CD4-positive, alpha-beta T cell (primary cell): ENCODE data around the gene HMGN1. TPM values are rescaled to one million over a fixed set of nuclear protein-coding genes. Genes with fewer than 3 reads are reported as not detected.

Experiments used
- ATAC-seq: fragments of 200-7000 bp; cut with Tn5 transposase; one replicate; pipeline ENCODE4 v1.10.0; 2022; ENCODE audit warnings: mild to moderate bottlenecking; ENCODE audit not compliant: poor library complexity
- CTCF ChIA-PET: fragments of 350-600 bp; sonication (Branson Sonifier 250); formaldehyde crosslinking; loops from one replicate; lab custom pipeline; 2021; ENCODE audit warnings: antibody characterized with exemption, inconsistent platforms; lab: Charles Lee
- POLR2A ChIA-PET: fragments of 350-600 bp; sonication (Branson Sonifier 250); formaldehyde crosslinking; loops from one replicate; lab custom pipeline; 2021; ENCODE audit warnings: antibody characterized with exemption, inconsistent platforms; lab: Charles Lee
- DNase-seq, 14 experiments: peaks; one replicate each; pipeline ENCODE4 v3.0.0-alpha.2; 2013 to 2020; ENCODE audit warnings: mixed read lengths in 2 of 14
- H3K27ac ChIP-seq, 2 donors: one replicate each; pipeline versions ENCODE4 v1.5.1 to v1.7.0; 2013; ENCODE audit warnings: low read length in 2 of 2, low read depth in 1 of 2, mild to moderate bottlenecking in 1 of 2
- H3K27me3 ChIP-seq, 2 experiments: 1 replicate in 1 of 2; 2 replicates in 1 of 2; pipeline versions ENCODE4 v1.6.1 to v1.7.0; 2013; ENCODE audit warnings: low read length in 2 of 2, control low read depth in 1 of 2, mild to moderate bottlenecking in 1 of 2, moderate library complexity in 1 of 2; ENCODE audit not compliant: insufficient read depth in 2 of 2, control insufficient read depth in 1 of 2
- H3K36me3 ChIP-seq: one replicate; pipeline ENCODE4 v1.6.1; 2013; ENCODE audit warnings: low read length, control low read depth; ENCODE audit not compliant: insufficient read depth
- H3K4me1 ChIP-seq: one replicate; pipeline ENCODE4 v1.6.1; 2013; ENCODE audit warnings: low read length, control low read depth; ENCODE audit not compliant: insufficient read depth
- H3K4me3 ChIP-seq: one replicate; pipeline ENCODE4 v1.5.1; 2013; ENCODE audit warnings: mild to moderate bottlenecking, low read length, moderate library complexity
- H3K9me3 ChIP-seq, 2 experiments: 1 replicate in 1 of 2; 2 replicates in 1 of 2; pipeline versions ENCODE4 v1.6.1 to v1.7.0; 2013; ENCODE audit warnings: low read length in 2 of 2, mild to moderate bottlenecking in 2 of 2, control low read depth in 1 of 2, moderate library complexity in 1 of 2; ENCODE audit not compliant: control insufficient read depth in 1 of 2, insufficient read depth in 1 of 2
- H3K27ac Mint-ChIP-seq: one replicate; pipeline ENCODE4 v1.8.0; 2020; ENCODE audit warnings: mixed read lengths
- H3K27me3 Mint-ChIP-seq: one replicate; pipeline ENCODE4 v1.8.0; 2021; ENCODE audit warnings: mixed read lengths
- H3K36me3 Mint-ChIP-seq: one replicate; pipeline ENCODE4 v1.8.0; 2021; ENCODE audit warnings: low read depth, mixed read lengths
- H3K4me1 Mint-ChIP-seq: one replicate; pipeline ENCODE4 v1.8.0; 2021; ENCODE audit warnings: low read depth, mixed read lengths
- H3K4me3 Mint-ChIP-seq: one replicate; pipeline ENCODE4 v1.8.0; 2020; ENCODE audit warnings: mild to moderate bottlenecking, mixed read lengths
- H3K9me3 Mint-ChIP-seq: one replicate; pipeline ENCODE4 v1.8.0; 2020; ENCODE audit warnings: mixed read lengths
- intact Hi-C, 2 experiments: fragments of 100-400 bp; cut with DNase I in 1 of 2; cut with micrococcal nuclease in 1 of 2; formaldehyde crosslinking; loops; one replicate each; pipeline versions ENCODE4 v1.15.1 to v1.9.0; 2023 to 2025; cut with DNase I, micrococcal nuclease
- total RNA-seq, 174 experiments: library from RNA in 2 of 174; stranded (reverse) in 2 of 174; gene quantifications; one replicate each; pipeline ENCODE4 v1.2.3 and lab custom pipeline; 2021 to 2026
- TF ChIP-seq, protein P1 (sequence below): fragments of 200-600 bp; IDR thresholded peaks from one replicate; pipeline ENCODE4 v1.8.0; 2022; ENCODE audit warnings: antibody characterized with exemption, mild to moderate bottlenecking

Gene HMGN1
- total RNA-seq, 2 experiments from 2014 or later = 256 to 262 TPM

DNA sequence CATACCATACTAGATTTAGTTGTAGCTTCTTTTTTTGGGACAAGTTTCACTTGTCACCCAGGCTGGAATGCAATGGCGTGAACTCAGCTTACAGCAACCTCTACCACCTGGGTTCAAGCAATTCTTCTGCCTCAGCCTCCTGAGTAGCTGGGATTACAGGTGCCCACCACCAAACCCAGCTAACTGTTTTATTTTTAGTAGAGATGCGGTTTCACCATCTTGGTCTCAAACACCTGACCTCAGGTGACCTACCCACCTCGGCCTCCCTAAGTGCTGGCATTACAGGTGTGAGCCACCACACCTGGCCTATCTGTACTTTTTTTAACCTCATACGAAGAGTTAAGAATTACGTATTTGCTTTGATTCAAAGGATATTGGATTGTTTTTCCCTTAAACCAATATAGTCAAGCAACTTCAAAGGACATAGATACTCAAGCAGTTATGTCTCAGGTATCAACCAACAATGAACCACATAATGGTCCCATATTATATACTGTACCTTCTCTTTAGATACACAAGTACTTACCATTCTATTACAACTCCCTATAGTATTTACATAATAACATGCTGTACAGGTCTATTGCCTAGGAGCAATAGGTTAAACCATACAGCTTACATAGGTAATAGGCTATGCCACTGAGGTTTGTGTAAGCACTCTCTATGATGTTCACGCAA is 7.5 kb downstream of the HMGN1 start:
- H3K4me1 ChIP-seq = peaks cover 7% of the 10 kb centered on the region
- intact Hi-C loops = no loop called here
- peaks cover 19% of the 10 kb centered on the region for H3K4me1 Mint-ChIP-seq
- H3K36me3 Mint-ChIP-seq = peaks cover 60% of the 10 kb centered on the region
- H3K9me3 Mint-ChIP-seq = no peaks in the 10 kb centered on the region
- no peak overlapping the region for H3K4me3 Mint-ChIP-seq
- DNase-seq (no peak), ATAC-seq (no peak)
- H3K27me3 ChIP-seq = no peaks in the 10 kb centered on the region
- POLR2A ChIA-PET = interaction anchor here (1.2 kb wide), 1 partner anchor 29 kb away, joined by 3 read pairs; no protein-coding TSS in a partner anchor
- H3K9me3 ChIP-seq = no peaks in the 10 kb centered on the region
- TF ChIP-seq, protein P1, sequence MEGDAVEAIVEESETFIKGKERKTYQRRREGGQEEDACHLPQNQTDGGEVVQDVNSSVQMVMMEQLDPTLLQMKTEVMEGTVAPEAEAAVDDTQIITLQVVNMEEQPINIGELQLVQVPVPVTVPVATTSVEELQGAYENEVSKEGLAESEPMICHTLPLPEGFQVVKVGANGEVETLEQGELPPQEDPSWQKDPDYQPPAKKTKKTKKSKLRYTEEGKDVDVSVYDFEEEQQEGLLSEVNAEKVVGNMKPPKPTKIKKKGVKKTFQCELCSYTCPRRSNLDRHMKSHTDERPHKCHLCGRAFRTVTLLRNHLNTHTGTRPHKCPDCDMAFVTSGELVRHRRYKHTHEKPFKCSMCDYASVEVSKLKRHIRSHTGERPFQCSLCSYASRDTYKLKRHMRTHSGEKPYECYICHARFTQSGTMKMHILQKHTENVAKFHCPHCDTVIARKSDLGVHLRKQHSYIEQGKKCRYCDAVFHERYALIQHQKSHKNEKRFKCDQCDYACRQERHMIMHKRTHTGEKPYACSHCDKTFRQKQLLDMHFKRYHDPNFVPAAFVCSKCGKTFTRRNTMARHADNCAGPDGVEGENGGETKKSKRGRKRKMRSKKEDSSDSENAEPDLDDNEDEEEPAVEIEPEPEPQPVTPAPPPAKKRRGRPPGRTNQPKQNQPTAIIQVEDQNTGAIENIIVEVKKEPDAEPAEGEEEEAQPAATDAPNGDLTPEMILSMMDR = no peak
- no peak overlapping the region for H3K4me3 ChIP-seq
- H3K36me3 ChIP-seq = peaks cover 44% of the 10 kb centered on the region
- H3K27me3 Mint-ChIP-seq = no peaks in the 10 kb centered on the region
- H3K27ac ChIP-seq = no peak overlapping the region
- H3K27ac Mint-ChIP-seq = no peak overlapping the region
- CTCF ChIA-PET = no interaction called here

DNA sequence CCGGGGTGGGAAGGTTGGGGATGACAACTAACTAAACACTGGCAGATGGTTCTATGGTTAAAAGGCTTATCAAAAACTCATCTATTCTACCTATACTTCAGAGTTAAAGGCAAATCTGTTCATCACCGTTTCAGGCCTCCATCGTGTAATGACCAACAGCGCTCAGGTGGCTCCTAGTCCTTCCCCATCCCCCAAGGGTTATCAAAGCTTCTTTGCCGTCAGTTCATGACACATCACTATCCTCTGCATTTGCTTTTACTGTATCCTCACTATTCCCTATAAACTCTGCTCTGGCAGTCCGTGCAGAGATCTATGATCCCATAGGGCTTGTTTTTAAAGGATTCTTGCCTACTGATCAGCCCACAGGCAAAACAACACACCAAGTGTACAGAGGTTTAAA is 8.2 kb downstream of the HMGN1 start:
- ATAC-seq (no peak), DNase-seq (no peak)
- no peaks in the 10 kb centered on the region for H3K9me3 ChIP-seq
- H3K27ac ChIP-seq = no peak overlapping the region
- Mint-ChIP-seq H3K4me3 (no peak overlapping the region), H3K9me3 (no peaks in the 10 kb centered on the region), H3K36me3 (peaks cover 53% of the 10 kb centered on the region), H3K27me3 (no peaks in the 10 kb centered on the region), H3K27ac (no peak overlapping the region), H3K4me1 (peaks cover 12% of the 10 kb centered on the region)
- peaks cover 37% of the 10 kb centered on the region for H3K36me3 ChIP-seq
- ChIA-PET POLR2A (interaction anchor here (1.2 kb wide), 1 partner anchor 28 kb away, joined by 3 read pairs; no protein-coding TSS in a partner anchor), CTCF (no interaction called here)
- TF ChIP-seq, protein P1 = no peak
- H3K27me3 ChIP-seq = no peaks in the 10 kb centered on the region
- intact Hi-C loops = no loop called here
- H3K4me1 ChIP-seq = peaks cover 6% of the 10 kb centered on the region
- H3K4me3 ChIP-seq = no peak overlapping the region

DNA sequence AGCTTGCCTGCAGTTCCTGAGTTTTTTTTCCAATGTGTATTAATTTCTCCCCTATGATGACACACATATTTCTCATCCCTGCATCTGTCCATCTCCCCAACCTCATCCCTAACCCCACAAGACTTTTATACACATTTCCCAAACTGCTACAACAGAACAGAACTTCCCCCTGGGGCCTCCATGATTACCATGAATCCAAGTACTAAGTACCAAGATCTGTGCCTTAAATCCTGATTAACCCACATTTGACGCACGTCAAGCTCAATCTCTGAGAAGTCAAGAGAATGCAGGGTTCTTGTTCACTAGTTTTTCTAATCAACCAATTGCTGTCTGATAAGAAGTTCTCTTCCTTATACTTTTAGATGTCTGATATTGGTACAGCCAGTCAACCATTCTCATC is 9.7 kb downstream of the HMGN1 start:
- no peak for ATAC-seq
- ChIA-PET POLR2A (interaction anchor here (1.5 kb wide), 1 partner anchor 9 kb away, joined by 5 read pairs; the partner anchor contains the start of gene HMGN1), CTCF (no interaction called here)
- peaks cover 38% of the 10 kb centered on the region for H3K36me3 Mint-ChIP-seq
- Histone ChIP-seq H3K4me3 (no peak overlapping the region), H3K27me3 (no peaks in the 10 kb centered on the region), H3K4me1 (no peaks in the 10 kb centered on the region), H3K9me3 (no peaks in the 10 kb centered on the region), H3K36me3 (peaks cover 24% of the 10 kb centered on the region), H3K27ac (no peak overlapping the region)
- TF ChIP-seq, protein P1 = no peak
- H3K27me3 Mint-ChIP-seq = no peaks in the 10 kb centered on the region
- no peaks in the 10 kb centered on the region for H3K4me1 Mint-ChIP-seq
- no peak overlapping the region for H3K27ac Mint-ChIP-seq
- DNase-seq = no peak
- intact Hi-C loops = no loop called here
- no peaks in the 10 kb centered on the region for H3K9me3 Mint-ChIP-seq
- no peak overlapping the region for H3K4me3 Mint-ChIP-seq
